GM19239 (cell line): ENCODE measurements around the gene CFAP99.

Experiments
- DNase-seq: peaks from one replicate; pipeline ENCODE4 v3.0.0; 2011; ENCODE audit warnings: low spot score; ENCODE audit not compliant: insufficient read length
- FAIRE-seq: peaks from 2 replicates; lab custom pipeline; 2011; peaks lifted over from hg19 to GRCh38; lab: Jason Lieb, UNC

The CFAP99 gene

GRCh38 chr4:2390146-2390545 is 28.6 kb upstream of the CFAP99 start:
- DNase-seq: no peak
- FAIRE-seq: no peak

- DNase-seq (no peak), FAIRE-seq (no peak)
These were observed 27.9 kb upstream of the CFAP99 start for GRCh38 chr4:2390784-2391421.

GRCh38 chr4:2393353-2394270 is 25.1 kb upstream of the CFAP99 start:
- no peak for DNase-seq
- peak; percentile 26 for FAIRE-seq

GRCh38 chr4:2394528-2394927 is 24.2 kb upstream of the CFAP99 start:
- no peak for FAIRE-seq
- no peak for DNase-seq

- no peak for FAIRE-seq
- no peak for DNase-seq
These were observed 23.7 kb upstream of the CFAP99 start for GRCh38 chr4:2395038-2395437.

- FAIRE-seq (no peak), DNase-seq (no peak)
These were observed 23.2 kb upstream of the CFAP99 start for GRCh38 chr4:2395584-2395983.

- FAIRE-seq: no peak
- no peak for DNase-seq
These were observed 21.9 kb upstream of the CFAP99 start for GRCh38 chr4:2396781-2397368.

GRCh38 chr4:2397596-2398379 is 21.0 kb upstream of the CFAP99 start:
- no peak for DNase-seq
- no peak for FAIRE-seq

GRCh38 chr4:2399216-2399615 is 19.5 kb upstream of the CFAP99 start:
- DNase-seq (no peak), FAIRE-seq (no peak)

- no peak for FAIRE-seq
- DNase-seq: no peak
These were observed 19.0 kb upstream of the CFAP99 start for GRCh38 chr4:2399631-2400190.

- DNase-seq (no peak), FAIRE-seq (no peak)
These were observed 17.7 kb upstream of the CFAP99 start for GRCh38 chr4:2400841-2401609.

GRCh38 chr4:2401610-2401983 is 17.2 kb upstream of the CFAP99 start:
- FAIRE-seq: no peak

GRCh38 chr4:2402048-2402842 is 16.5 kb upstream of the CFAP99 start:
- FAIRE-seq (no peak), DNase-seq (no peak)

More at GRCh38 chr4:2401610-2401983, 17.2 kb upstream of the CFAP99 start:
- no peak for DNase-seq

- FAIRE-seq (no peak), DNase-seq (no peak)
These were observed 15.8 kb upstream of the CFAP99 start for GRCh38 chr4:2402941-2403340.

GRCh38 chr4:2406406-2406805 is 12.3 kb upstream of the CFAP99 start:
- FAIRE-seq: no peak

GRCh38 chr4:2406920-2407319 is 11.8 kb upstream of the CFAP99 start:
- no peak for DNase-seq
- FAIRE-seq: no peak

More at GRCh38 chr4:2406406-2406805, 12.3 kb upstream of the CFAP99 start:
- DNase-seq: no peak

- no peak for DNase-seq
- no peak for FAIRE-seq
These were observed 10.8 kb upstream of the CFAP99 start for GRCh38 chr4:2407991-2408342.

- no peak for DNase-seq
- FAIRE-seq: no peak
These were observed 10.3 kb upstream of the CFAP99 start for GRCh38 chr4:2408401-2408958.
